ENCODE data around the gene LRMDA.
A peak's percentile ranks its signal among the peaks of the same experiment; 100 is the strongest.

The LRMDA gene

DNA sequence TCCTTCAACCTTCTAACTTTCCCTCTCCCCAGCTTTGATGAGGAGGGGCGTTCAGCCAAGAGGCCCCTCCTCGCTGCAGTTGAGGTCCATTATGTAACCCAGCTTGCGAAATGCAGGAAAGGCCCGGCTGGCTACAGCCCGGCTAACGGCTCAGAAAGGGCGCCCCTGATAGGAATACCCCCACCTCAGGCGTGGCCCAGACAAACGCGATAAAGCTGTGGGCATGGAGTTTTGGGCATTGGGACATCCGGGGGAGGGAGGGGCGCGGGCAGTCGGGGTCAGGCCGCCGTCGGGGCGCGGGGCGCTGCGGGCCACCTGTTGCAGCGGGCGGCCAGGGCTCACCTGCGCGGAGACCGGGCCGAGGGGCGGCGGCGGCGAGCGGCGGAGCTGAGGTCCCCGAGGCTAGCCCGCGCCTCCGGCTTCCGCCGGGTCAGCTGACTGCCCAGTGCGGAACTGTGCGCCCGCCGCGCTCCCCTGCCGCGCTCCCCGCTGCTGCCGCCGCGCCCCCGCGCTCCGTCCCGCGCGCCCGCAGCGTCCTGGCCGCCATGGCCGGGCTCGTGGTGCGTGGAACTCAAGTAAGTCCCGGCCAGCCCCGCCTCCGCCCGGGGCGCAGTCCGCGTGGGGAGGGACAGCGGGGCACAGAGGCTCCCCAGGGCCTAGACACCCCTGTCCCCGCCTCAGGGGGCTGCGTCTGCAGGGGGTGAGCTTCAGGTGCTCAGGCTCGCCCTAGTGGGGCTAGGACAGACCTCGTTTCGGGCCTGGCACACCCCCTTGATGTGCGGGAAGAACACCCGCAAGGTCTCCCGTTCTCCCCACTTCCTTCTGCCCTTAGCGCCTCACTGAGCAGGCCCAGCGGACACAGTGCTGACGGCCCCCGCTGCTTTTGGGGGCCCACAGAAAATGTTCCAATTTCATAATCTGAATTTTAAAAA, at the start of gene LRMDA:
TSS of gene LRMDA (plus strand) at position 445 of the 932 bp plus-strand sequence.
- no peaks in the 10 kb centered on the region for H3K9me3 ChIP-seq (ENCODE audit: control insufficient read depth, insufficient read depth, low read depth, low read length)
- no peak within 1 kb of the TSS for H3K27ac ChIP-seq (ENCODE audit: low read depth, low read length)
- H3K27me3 ChIP-seq (ENCODE audit: control insufficient read depth, insufficient read depth, low read length): peaks cover 99% of the 10 kb centered on the region
- peaks cover 53% of the 10 kb centered on the region for H3K4me1 ChIP-seq (ENCODE audit: control insufficient read depth, insufficient read depth, low read length)
- peak within 1 kb of the TSS; percentile 58 for H3K4me3 ChIP-seq (ENCODE audit: low read depth, low read length)
- H3K9ac ChIP-seq (ENCODE audit: low read length): peak within 1 kb of the TSS; percentile 23
- H3K36me3 ChIP-seq (ENCODE audit: control insufficient read depth, insufficient read depth, low read length): no peaks in the 10 kb centered on the region

DNA sequence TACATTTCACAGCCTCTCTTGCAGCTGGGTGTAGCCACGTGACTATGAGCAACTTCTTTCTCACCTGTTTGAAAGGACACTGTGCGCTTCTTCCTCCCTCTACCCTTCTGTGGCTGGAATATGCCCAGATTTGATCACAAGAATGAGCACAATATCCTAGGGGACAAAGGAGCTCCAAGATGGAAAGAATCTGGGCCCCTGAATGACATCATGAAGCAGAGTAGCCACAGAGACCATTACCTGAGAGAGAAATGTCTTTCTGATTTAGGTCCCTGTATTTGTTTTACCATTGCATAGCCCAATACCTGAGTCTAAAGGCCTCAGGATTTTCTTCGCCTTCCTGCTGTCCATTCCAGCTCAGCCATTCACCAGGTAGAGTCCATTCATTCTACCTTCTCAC, 45.3 kb upstream of the LRMDA start:
- H3K27ac ChIP-seq (ENCODE audit: low read depth, low read length): no peak overlapping the region
- H3K9me3 ChIP-seq (ENCODE audit: control insufficient read depth, insufficient read depth, low read depth, low read length): 0 out of 2 replicates have a peak, but pooled peaks cover 2% of the 10 kb centered on the region
- H3K4me3 ChIP-seq (ENCODE audit: low read depth, low read length): no peak overlapping the region
- no peak overlapping the region for H3K9ac ChIP-seq (ENCODE audit: low read length)
- H3K4me1 ChIP-seq (ENCODE audit: control insufficient read depth, insufficient read depth, low read length): no peaks in the 10 kb centered on the region
- peaks cover 53% of the 10 kb centered on the region for H3K27me3 ChIP-seq (ENCODE audit: control insufficient read depth, insufficient read depth, low read length)
- no peaks in the 10 kb centered on the region for H3K36me3 ChIP-seq (ENCODE audit: control insufficient read depth, insufficient read depth, low read length)

DNA sequence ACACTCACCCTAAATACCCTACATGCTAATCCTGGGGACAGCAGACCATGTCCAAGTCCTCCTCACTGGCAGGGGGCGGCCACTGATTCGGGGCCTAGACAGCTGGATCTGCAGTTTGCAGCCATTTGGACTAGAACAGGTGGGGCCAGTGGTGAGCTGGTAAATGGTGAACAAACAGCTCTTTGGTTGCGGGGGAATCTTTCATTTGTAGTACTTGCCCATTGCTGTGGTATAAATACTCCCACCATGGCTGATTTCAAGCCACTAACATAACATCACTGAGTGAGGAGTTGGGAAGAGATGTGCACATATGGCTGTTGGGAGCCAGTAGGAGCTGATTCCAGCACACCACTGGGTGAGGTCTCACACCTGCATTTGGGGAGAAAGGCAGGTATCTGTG, 43.3 kb upstream of the LRMDA start:
- Histone ChIP-seq H3K27ac (ENCODE audit: low read depth, low read length) (no peak overlapping the region), H3K27me3 (ENCODE audit: control insufficient read depth, insufficient read depth, low read length) (peaks cover 68% of the 10 kb centered on the region), H3K4me1 (ENCODE audit: control insufficient read depth, insufficient read depth, low read length) (no peaks in the 10 kb centered on the region), H3K9ac (ENCODE audit: low read length) (no peak overlapping the region), H3K9me3 (ENCODE audit: control insufficient read depth, insufficient read depth, low read depth, low read length) (0 out of 2 replicates have a peak, but pooled peaks cover 2% of the 10 kb centered on the region), H3K4me3 (ENCODE audit: low read depth, low read length) (no peak overlapping the region), H3K36me3 (ENCODE audit: control insufficient read depth, insufficient read depth, low read length) (no peaks in the 10 kb centered on the region)

DNA sequence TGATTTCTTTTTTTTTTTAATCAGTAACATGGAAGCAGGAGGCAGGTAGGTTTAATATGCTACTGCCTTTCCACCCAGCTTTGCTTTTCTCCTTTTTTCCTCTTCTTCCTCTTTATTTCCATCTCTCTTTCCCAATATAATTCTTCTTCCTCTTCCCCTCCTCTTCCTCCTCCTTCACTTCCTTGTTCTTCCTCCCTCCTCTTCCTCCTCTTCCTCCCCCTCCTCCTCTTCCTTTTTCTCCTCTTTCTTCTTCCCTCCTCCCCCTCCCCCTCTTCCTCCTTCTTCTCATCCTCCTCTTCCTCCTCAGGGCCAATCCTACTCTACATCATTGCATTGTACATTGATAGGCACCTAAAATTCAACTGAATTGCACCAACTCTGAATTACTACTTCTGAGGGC, 41.2 kb upstream of the LRMDA start:
- no peak overlapping the region for H3K27ac ChIP-seq (ENCODE audit: low read depth, low read length)
- no peak overlapping the region for H3K9ac ChIP-seq (ENCODE audit: low read length)
- H3K4me1 ChIP-seq (ENCODE audit: control insufficient read depth, insufficient read depth, low read length): no peaks in the 10 kb centered on the region
- H3K27me3 ChIP-seq (ENCODE audit: control insufficient read depth, insufficient read depth, low read length): peaks cover 80% of the 10 kb centered on the region
- 0 out of 2 replicates have a peak, but pooled peaks cover 2% of the 10 kb centered on the region for H3K9me3 ChIP-seq (ENCODE audit: control insufficient read depth, insufficient read depth, low read depth, low read length)
- H3K4me3 ChIP-seq (ENCODE audit: low read depth, low read length): no peak overlapping the region
- no peaks in the 10 kb centered on the region for H3K36me3 ChIP-seq (ENCODE audit: control insufficient read depth, insufficient read depth, low read length)

DNA sequence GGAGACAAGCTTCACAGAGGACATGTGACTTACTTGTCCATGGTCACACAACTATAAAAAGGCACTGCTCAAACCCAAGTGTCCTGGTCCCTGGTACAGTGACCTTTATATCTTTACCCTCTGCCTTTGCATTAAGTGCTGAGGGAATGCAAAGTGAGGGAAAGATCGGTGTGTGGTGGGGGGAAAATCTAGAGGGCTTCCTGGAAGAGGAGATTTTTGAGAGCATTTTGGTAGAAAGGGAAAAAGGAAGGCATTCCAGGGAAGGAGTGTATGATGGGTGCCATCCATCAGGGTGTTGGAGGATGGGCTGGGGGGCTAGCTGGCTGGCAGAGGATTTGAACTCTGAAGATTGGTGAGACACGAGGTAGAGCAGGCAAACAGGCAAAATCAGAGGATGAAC, 39.2 kb upstream of the LRMDA start:
- H3K9ac ChIP-seq (ENCODE audit: low read length): no peak overlapping the region
- no peak overlapping the region for H3K4me3 ChIP-seq (ENCODE audit: low read depth, low read length)
- no peak overlapping the region for H3K27ac ChIP-seq (ENCODE audit: low read depth, low read length)
- no peaks in the 10 kb centered on the region for H3K9me3 ChIP-seq (ENCODE audit: control insufficient read depth, insufficient read depth, low read depth, low read length)
- H3K4me1 ChIP-seq (ENCODE audit: control insufficient read depth, insufficient read depth, low read length): no peaks in the 10 kb centered on the region
- H3K27me3 ChIP-seq (ENCODE audit: control insufficient read depth, insufficient read depth, low read length): peaks cover 86% of the 10 kb centered on the region
- H3K36me3 ChIP-seq (ENCODE audit: control insufficient read depth, insufficient read depth, low read length): no peaks in the 10 kb centered on the region

- Histone ChIP-seq H3K4me3 (ENCODE audit: low read depth, low read length) (no peak overlapping the region), H3K9ac (ENCODE audit: low read length) (no peak overlapping the region), H3K4me1 (ENCODE audit: control insufficient read depth, insufficient read depth, low read length) (peaks cover 3% of the 10 kb centered on the region; the same call in 1 of the 2 replicates), H3K36me3 (ENCODE audit: control insufficient read depth, insufficient read depth, low read length) (no peaks in the 10 kb centered on the region), H3K9me3 (ENCODE audit: control insufficient read depth, insufficient read depth, low read depth, low read length) (no peaks in the 10 kb centered on the region), H3K27me3 (ENCODE audit: control insufficient read depth, insufficient read depth, low read length) (peaks cover 89% of the 10 kb centered on the region), H3K27ac (ENCODE audit: low read depth, low read length) (no peak overlapping the region)
Observed at GRCh38 chr10:75392744-75393143, 38.7 kb upstream of the LRMDA start.

DNA sequence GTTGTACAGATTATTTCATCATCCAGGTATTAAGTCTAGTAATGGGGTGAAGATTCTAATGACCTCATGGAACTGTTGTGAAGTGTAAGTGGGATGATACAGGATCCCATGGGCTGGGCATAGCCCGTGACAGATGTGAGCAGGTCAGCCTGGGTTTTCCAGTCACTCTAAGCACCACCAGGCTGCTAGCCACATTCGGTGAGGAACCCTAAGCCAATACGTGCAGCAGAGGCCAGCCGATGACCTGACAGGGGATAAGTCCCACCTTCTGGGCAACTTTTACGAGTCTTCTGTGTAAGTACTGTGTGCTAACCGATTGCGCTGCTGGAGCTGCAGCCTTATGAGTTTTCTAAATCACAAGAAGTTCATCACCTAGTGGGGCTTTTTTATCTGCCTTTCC, 37.2 kb upstream of the LRMDA start:
- H3K36me3 ChIP-seq (ENCODE audit: control insufficient read depth, insufficient read depth, low read length): no peaks in the 10 kb centered on the region
- no peak overlapping the region for H3K27ac ChIP-seq (ENCODE audit: low read depth, low read length)
- H3K9me3 ChIP-seq (ENCODE audit: control insufficient read depth, insufficient read depth, low read depth, low read length): no peaks in the 10 kb centered on the region
- H3K27me3 ChIP-seq (ENCODE audit: control insufficient read depth, insufficient read depth, low read length): peaks cover 92% of the 10 kb centered on the region
- peaks cover 7% of the 10 kb centered on the region; the same call in 1 of the 2 replicates for H3K4me1 ChIP-seq (ENCODE audit: control insufficient read depth, insufficient read depth, low read length)
- no peak overlapping the region for H3K4me3 ChIP-seq (ENCODE audit: low read depth, low read length)
- H3K9ac ChIP-seq (ENCODE audit: low read length): no peak overlapping the region

- Histone ChIP-seq H3K4me3 (ENCODE audit: low read depth, low read length) (peak overlapping the region; percentile 78), H3K27ac (ENCODE audit: low read depth, low read length) (no peak overlapping the region)
Observed at GRCh38 chr10:75395066-75395931, 36.1 kb upstream of the LRMDA start.

GRCh38 chr10:75395932-75396630, 35.3 kb upstream of the LRMDA start:
- no peaks in the 10 kb centered on the region for H3K36me3 ChIP-seq (ENCODE audit: control insufficient read depth, insufficient read depth, low read length)
- H3K27me3 ChIP-seq (ENCODE audit: control insufficient read depth, insufficient read depth, low read length): peaks cover 100% of the 10 kb centered on the region
- H3K27ac ChIP-seq (ENCODE audit: low read depth, low read length): no peak overlapping the region
- H3K9me3 ChIP-seq (ENCODE audit: control insufficient read depth, insufficient read depth, low read depth, low read length): no peaks in the 10 kb centered on the region
- peak overlapping the region; percentile 61 for H3K9ac ChIP-seq (ENCODE audit: low read length)
- H3K4me3 ChIP-seq (ENCODE audit: low read depth, low read length): peak overlapping the region; percentile 78
- peaks cover 10% of the 10 kb centered on the region for H3K4me1 ChIP-seq (ENCODE audit: control insufficient read depth, insufficient read depth, low read length)

More at GRCh38 chr10:75395066-75395931, 36.1 kb upstream of the LRMDA start:
- H3K9ac ChIP-seq (ENCODE audit: low read length): peak overlapping the region; percentile 59
- H3K27me3 ChIP-seq (ENCODE audit: control insufficient read depth, insufficient read depth, low read length): peaks cover 100% of the 10 kb centered on the region
- peaks cover 7% of the 10 kb centered on the region for H3K4me1 ChIP-seq (ENCODE audit: control insufficient read depth, insufficient read depth, low read length)
- no peaks in the 10 kb centered on the region for H3K9me3 ChIP-seq (ENCODE audit: control insufficient read depth, insufficient read depth, low read depth, low read length)
- no peaks in the 10 kb centered on the region for H3K36me3 ChIP-seq (ENCODE audit: control insufficient read depth, insufficient read depth, low read length)

- Histone ChIP-seq H3K4me1 (ENCODE audit: control insufficient read depth, insufficient read depth, low read length) (peaks cover 10% of the 10 kb centered on the region), H3K27me3 (ENCODE audit: control insufficient read depth, insufficient read depth, low read length) (peaks cover 98% of the 10 kb centered on the region), H3K27ac (ENCODE audit: low read depth, low read length) (no peak overlapping the region), H3K9ac (ENCODE audit: low read length) (peak overlapping the region; percentile 61), H3K9me3 (ENCODE audit: control insufficient read depth, insufficient read depth, low read depth, low read length) (no peaks in the 10 kb centered on the region), H3K36me3 (ENCODE audit: control insufficient read depth, insufficient read depth, low read length) (no peaks in the 10 kb centered on the region), H3K4me3 (ENCODE audit: low read depth, low read length) (peak overlapping the region; percentile 78)
Observed at GRCh38 chr10:75396631-75397495, 34.6 kb upstream of the LRMDA start.

Measured in HUES6 (cell line).